ENCODE measurements around the gene FLOT1. TPM values are rescaled to one million over a fixed set of nuclear protein-coding genes. Genes with fewer than 3 reads are reported as not detected.

FLOT1 gene
- total and polyA plus RNA-seq, 9 of the 15 experiments (the other 6 are each of a cell fraction or from before 2014, with no cell fraction given): 11.7 to 149 (median 118) TPM

DNA sequence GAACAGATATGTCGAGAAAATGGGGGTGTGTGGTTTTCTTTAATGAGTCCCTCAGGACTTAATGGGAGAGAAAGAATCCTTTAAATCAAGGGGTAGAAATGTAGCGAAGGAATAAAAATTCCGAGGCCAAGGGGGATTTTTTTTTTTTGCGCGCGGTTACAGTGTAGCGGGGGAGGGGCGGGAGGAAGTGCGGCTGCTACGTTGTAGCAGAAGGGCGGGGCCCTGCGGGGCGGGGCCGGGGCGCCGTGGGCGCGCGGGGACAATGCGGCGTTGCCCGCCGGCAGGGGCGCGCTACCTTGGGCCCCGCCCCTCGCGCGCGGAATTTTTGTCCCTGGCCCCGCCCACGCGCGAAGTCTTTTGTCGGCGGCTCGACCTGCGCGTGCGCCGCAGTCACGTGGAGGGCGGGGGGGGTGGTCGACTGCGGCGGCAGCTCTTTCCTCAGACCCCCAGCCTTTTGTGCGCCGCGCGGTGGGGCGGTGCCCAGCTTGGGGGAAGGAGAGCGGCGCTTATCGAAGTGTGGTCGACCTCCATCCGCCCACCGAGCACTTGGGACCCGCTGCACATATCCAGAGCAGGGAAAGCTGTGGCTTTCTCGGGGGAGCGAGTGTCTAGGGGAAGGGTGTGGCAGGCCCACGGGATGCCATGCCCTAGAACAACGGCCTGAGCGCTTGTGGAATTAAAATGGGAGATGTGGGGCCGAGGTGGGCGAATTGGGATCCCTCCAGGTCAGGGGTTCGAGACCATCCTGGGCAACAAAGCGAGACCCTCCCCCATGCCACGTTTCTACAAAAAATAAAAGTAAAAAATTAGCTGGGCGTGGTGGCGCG is 21.1 kb downstream of the FLOT1 start (continued):
- TF ChIP-seq HINFP (tag; conservative IDR thresholded peaks at IDR 0.05; ENCODE audit: low read depth) (no peak), MED1 (CRISPR knock-in tag; IDR thresholded peaks at IDR 0.05; ENCODE audit: borderline replicate concordance) (no peak), FOXO4 (CRISPR knock-in tag; IDR thresholded peaks at IDR 0.05) (peak; percentile 91; the same call in 1 of the 2 replicates), ATF1 (CRISPR knock-in tag; IDR thresholded peaks at IDR 0.05) (0 out of 2 replicates have a peak, but pooled peaks have one; percentile 4), ATF1 (tag; IDR thresholded peaks at IDR 0.05) (peak; percentile 84), ZNF830 (CRISPR knock-in tag; IDR thresholded peaks at IDR 0.05) (peak; percentile 92; the same call in 1 of the 2 replicates), SMAD1 (IDR thresholded peaks at IDR 0.05; ENCODE audit: low read depth, low read length, partially characterized antibody) (no peak), KAT7 (CRISPR knock-in tag; IDR thresholded peaks at IDR 0.05; ENCODE audit: borderline replicate concordance) (peak; percentile 64; the same call in 1 of the 2 replicates), MGA (IDR thresholded peaks at IDR 0.05) (no peak), MCM3 (IDR thresholded peaks at IDR 0.05) (no peak), ELF2 (CRISPR knock-in tag; IDR thresholded peaks at IDR 0.05) (no peak)
